Endodermal cell (in vitro differentiated cells): ENCODE results near the gene GRIN2C. TPM values are rescaled to one million over a fixed set of nuclear protein-coding genes. Genes with fewer than 3 reads are reported as not detected.

Experiments used
- DNase-seq: peaks from one replicate; pipeline ENCODE4 v3.0.0-alpha.2; 2017
- H3K27ac ChIP-seq: 2 replicates; pipeline ENCODE4 v1.5.1; 2013; ENCODE audit warnings: mild to moderate bottlenecking, low read depth, low read length, moderate library complexity
- H3K27me3 ChIP-seq: 2 replicates; pipeline ENCODE4 v1.6.1; 2013; ENCODE audit warnings: mild to moderate bottlenecking, low read length, moderate library complexity; ENCODE audit not compliant: insufficient read depth, control insufficient read depth, poor library complexity, severe bottlenecking
- H3K36me3 ChIP-seq: 2 replicates; pipeline ENCODE4 v1.7.0; 2013; ENCODE audit warnings: mild to moderate bottlenecking, low read length, moderate library complexity; ENCODE audit not compliant: control insufficient read depth, insufficient read depth
- H3K4me1 ChIP-seq: one replicate; pipeline ENCODE4 v1.7.0; 2013; ENCODE audit warnings: low read length; ENCODE audit not compliant: control insufficient read depth, insufficient read depth
- H3K4me3 ChIP-seq: 2 replicates; pipeline ENCODE4 v1.5.1; 2013; ENCODE audit warnings: mild to moderate bottlenecking, low read length, moderate library complexity
- H3K9ac ChIP-seq: 2 replicates; pipeline ENCODE4 v1.6.1; 2013; ENCODE audit warnings: mild to moderate bottlenecking, low read length, moderate library complexity; ENCODE audit not compliant: poor library complexity, severe bottlenecking; ENCODE audit errors: extremely low read depth
- H3K9me3 ChIP-seq: 2 replicates; pipeline ENCODE4 v1.6.1; 2013; ENCODE audit warnings: mild to moderate bottlenecking, low read length, moderate library complexity; ENCODE audit not compliant: control insufficient read depth
- H3K27ac Mint-ChIP-seq: 2 replicates; pipeline ENCODE4 v1.8.0; 2020; ENCODE audit warnings: mixed read lengths
- H3K27me3 Mint-ChIP-seq: 2 replicates; pipeline ENCODE4 v1.8.0; 2021; ENCODE audit warnings: mild to moderate bottlenecking, mixed read lengths; ENCODE audit not compliant: insufficient read depth
- H3K36me3 Mint-ChIP-seq: 2 replicates; pipeline ENCODE4 v1.8.0; 2020; ENCODE audit warnings: low read depth, mixed read lengths
- H3K4me1 Mint-ChIP-seq: 2 replicates; pipeline ENCODE4 v1.8.0; 2020; ENCODE audit warnings: mixed read lengths
- H3K4me3 Mint-ChIP-seq: 2 replicates; pipeline ENCODE4 v1.8.0; 2020; ENCODE audit warnings: mild to moderate bottlenecking, moderate library complexity, mixed read lengths
- H3K9me3 Mint-ChIP-seq: 2 replicates; pipeline ENCODE4 v1.8.0; 2020; ENCODE audit warnings: mild to moderate bottlenecking, mixed read lengths
- WGBS, 2 experiments: methylation state at CpG; one replicate each; pipeline versions ENCODE4 v1.1.5 to v1.1.7; 2013; ENCODE audit warnings: missing lambda C conversion rate in 2 of 2, mixed read lengths in 1 of 2; ENCODE audit not compliant: insufficient coverage in 1 of 2, insufficient read length in 1 of 2; 5-methylcytosine and 5-hydroxymethylcytosine counted together
- total RNA-seq, 2 donors: library from RNA; stranded (reverse); fragmentation: NEBNext Ultra II Directional in 1 of 2; extraction: Animal tissue kit (Norgen Biotek cat#: 25700) in 1 of 2; gene quantifications; 2 replicates in 1 of 2; 3 replicates in 1 of 2; pipeline ENCODE4 v1.2.1, GENCODE V29; 2021
- TF ChIP-seq, protein P1 (sequence below): fragments of 200-600 bp; sonication (generic); conservative IDR thresholded peaks from 2 replicates; pipeline ENCODE4 v1.5.0; 2021; ENCODE audit warnings: antibody characterized with exemption, mild to moderate bottlenecking

Gene GRIN2C
- total RNA-seq, 2 donors from 2014 or later: 0.24 to 0.31 TPM

DNA sequence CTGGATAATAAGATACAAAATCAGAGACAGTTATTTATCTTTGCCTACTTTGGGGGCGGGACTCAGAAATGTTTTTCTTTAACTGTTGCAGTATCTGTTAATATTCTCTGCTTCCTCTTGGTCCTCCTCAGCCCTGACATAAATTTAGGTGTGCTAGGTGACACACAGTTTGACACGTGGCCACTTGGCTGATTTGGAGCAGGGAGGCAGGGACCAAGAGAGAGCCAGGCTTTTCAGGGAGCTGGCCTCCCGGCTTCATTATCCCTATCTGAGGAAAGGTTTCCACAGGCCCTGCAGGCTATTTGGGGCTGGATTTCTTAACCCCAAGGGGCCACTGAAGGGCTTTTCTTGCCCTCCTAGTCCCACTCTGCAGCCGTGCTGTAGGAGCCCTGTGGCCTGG is 63.5 kb downstream of the GRIN2C start:
- no peaks in the 10 kb centered on the region for H3K9me3 Mint-ChIP-seq
- H3K9me3 ChIP-seq: no peaks in the 10 kb centered on the region
- no peaks in the 10 kb centered on the region for H3K27me3 ChIP-seq
- H3K4me3 ChIP-seq: no peak overlapping the region
- H3K9ac ChIP-seq: no peak overlapping the region
- peaks cover 83% of the 10 kb centered on the region for H3K36me3 ChIP-seq
- H3K27ac ChIP-seq: no peak overlapping the region
- H3K27ac Mint-ChIP-seq: no peak overlapping the region
- no peaks in the 10 kb centered on the region for H3K4me1 ChIP-seq
- no peak overlapping the region for H3K4me3 Mint-ChIP-seq
- DNase-seq: no peak
- H3K4me1 Mint-ChIP-seq: peaks cover 3% of the 10 kb centered on the region
- no peaks in the 10 kb centered on the region for H3K27me3 Mint-ChIP-seq
- TF ChIP-seq, protein P1, sequence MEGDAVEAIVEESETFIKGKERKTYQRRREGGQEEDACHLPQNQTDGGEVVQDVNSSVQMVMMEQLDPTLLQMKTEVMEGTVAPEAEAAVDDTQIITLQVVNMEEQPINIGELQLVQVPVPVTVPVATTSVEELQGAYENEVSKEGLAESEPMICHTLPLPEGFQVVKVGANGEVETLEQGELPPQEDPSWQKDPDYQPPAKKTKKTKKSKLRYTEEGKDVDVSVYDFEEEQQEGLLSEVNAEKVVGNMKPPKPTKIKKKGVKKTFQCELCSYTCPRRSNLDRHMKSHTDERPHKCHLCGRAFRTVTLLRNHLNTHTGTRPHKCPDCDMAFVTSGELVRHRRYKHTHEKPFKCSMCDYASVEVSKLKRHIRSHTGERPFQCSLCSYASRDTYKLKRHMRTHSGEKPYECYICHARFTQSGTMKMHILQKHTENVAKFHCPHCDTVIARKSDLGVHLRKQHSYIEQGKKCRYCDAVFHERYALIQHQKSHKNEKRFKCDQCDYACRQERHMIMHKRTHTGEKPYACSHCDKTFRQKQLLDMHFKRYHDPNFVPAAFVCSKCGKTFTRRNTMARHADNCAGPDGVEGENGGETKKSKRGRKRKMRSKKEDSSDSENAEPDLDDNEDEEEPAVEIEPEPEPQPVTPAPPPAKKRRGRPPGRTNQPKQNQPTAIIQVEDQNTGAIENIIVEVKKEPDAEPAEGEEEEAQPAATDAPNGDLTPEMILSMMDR: no peak
- peaks cover 64% of the 10 kb centered on the region for H3K36me3 Mint-ChIP-seq
- 89 to 91% methylated on average over 4 of the region's 4 CpGs for WGBS, 2 experiments

DNA sequence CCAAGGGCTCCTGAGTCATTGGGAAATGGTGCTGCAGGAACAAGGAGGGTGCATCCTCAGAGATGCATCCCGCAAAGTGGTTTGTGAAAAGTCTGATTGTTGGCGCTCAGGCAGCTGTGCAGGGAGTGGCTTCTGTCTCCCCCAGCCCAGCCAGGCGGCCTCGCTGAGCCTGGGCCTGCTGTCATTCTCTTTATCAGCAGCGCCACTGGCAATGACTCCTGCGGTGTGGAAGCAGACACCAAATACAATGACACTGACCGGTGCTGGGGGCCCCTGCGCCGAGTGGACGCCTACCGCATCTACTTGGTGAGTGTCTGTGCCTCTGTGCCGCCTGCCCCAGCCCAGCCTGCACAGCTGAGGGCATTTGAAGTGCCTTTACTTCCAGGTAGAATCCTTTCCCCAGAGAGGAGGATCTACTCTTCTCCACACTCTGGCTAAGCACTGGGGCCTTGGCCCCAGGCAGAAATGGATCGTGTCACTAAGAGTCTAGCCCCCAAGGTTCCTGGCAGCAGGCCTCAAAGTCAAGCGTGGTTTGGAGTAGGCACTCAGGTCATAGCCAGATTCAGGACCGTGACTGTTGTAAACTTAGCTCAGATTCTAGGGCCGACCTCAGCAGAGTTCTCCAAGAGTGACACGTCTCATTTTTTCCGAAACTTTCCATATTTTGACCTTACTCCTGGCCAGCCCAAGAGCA is 64.2 kb downstream of the GRIN2C start:
- no peaks in the 10 kb centered on the region for H3K9me3 Mint-ChIP-seq
- no peaks in the 10 kb centered on the region for H3K27me3 Mint-ChIP-seq
- Histone ChIP-seq H3K4me3 (no peak overlapping the region), H3K27ac (no peak overlapping the region), H3K9ac (no peak overlapping the region), H3K36me3 (peaks cover 82% of the 10 kb centered on the region), H3K9me3 (no peaks in the 10 kb centered on the region), H3K27me3 (no peaks in the 10 kb centered on the region), H3K4me1 (no peaks in the 10 kb centered on the region)
- H3K36me3 Mint-ChIP-seq: peaks cover 67% of the 10 kb centered on the region
- TF ChIP-seq, protein P1: no peak
- no peak overlapping the region for H3K4me3 Mint-ChIP-seq
- H3K4me1 Mint-ChIP-seq: peaks cover 3% of the 10 kb centered on the region
- DNase-seq: no peak
- 91 to 93% methylated on average over 15 to 18 of the region's 18 CpGs for WGBS, 2 experiments
- H3K27ac Mint-ChIP-seq: no peak overlapping the region

DNA sequence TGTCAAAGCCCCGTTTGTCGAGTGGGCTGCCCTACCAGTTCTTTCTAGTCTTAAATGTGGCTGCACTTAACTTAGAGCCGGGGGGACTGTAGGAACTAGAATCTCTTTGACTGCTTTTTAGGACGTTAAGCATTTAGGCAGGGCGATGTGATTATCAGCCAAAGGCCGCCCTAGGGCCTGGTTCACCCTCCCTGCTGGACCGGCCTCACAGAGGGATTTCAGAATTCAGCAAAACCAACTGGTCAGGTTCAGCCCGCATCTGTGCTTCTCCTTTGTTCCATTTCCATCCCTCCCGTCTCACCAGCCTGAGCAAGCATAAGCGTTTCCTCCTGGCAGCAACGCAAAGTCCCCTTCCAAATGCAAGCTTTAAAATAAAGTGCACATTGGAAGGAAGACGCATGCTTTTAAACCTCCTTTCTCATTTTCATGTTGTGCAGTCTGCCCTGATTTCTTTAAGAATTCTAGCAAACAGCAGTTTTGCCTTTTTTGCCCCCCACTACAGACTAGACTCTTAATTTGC is 67.0 kb downstream of the GRIN2C start:
- 92% methylated on average over 12 of the region's 12 CpGs for WGBS, 2 experiments
- TF ChIP-seq, protein P1: no peak
- Histone ChIP-seq H3K36me3 (peaks cover 72% of the 10 kb centered on the region), H3K9me3 (no peaks in the 10 kb centered on the region), H3K27ac (no peak overlapping the region), H3K9ac (no peak overlapping the region), H3K4me3 (no peak overlapping the region), H3K27me3 (no peaks in the 10 kb centered on the region), H3K4me1 (no peaks in the 10 kb centered on the region)
- Mint-ChIP-seq H3K36me3 (peaks cover 63% of the 10 kb centered on the region), H3K4me3 (no peak overlapping the region), H3K27me3 (no peaks in the 10 kb centered on the region), H3K4me1 (peaks cover 3% of the 10 kb centered on the region), H3K27ac (no peak overlapping the region), H3K9me3 (no peaks in the 10 kb centered on the region)
- DNase-seq: no peak

Other genes with a start within 250 kb of the GRIN2C start
- 1 to 10 TPM in 1 of 2 donors, under 1 TPM in 1; 0.75 to 1.5 TPM for gene CD300E, start 236.1 kb downstream of the GRIN2C start, total RNA-seq
- not detected for gene CD300LF, start 147.0 kb downstream of the GRIN2C start, total RNA-seq
- 1 to 10 TPM; 6.8 to 8.4 TPM for gene RAB37, start 122.6 kb downstream of the GRIN2C start, total RNA-seq
- 100 to 1,000 TPM; 116 to 138 TPM for gene NHERF1, start 111.3 kb downstream of the GRIN2C start, total RNA-seq
- 10 to 100 TPM; 58.3 to 77.3 TPM for gene NAT9, start 83.5 kb downstream of the GRIN2C start, total RNA-seq
- gene FDXR, start 13.1 kb upstream of the GRIN2C start, total RNA-seq: 10 to 100 TPM; 17.3 to 19.4 TPM
- 1 to 10 TPM; 4.7 to 5.7 TPM for gene FADS6, start 33.7 kb upstream of the GRIN2C start, total RNA-seq
- gene USH1G, start 63.4 kb upstream of the GRIN2C start, total RNA-seq: under 1 TPM; 0.11 to 0.13 TPM
- not detected for gene OTOP2, start 64.4 kb upstream of the GRIN2C start, total RNA-seq
- not detected for gene OTOP3, start 76.0 kb upstream of the GRIN2C start, total RNA-seq
- gene HID1, start 112.9 kb upstream of the GRIN2C start, total RNA-seq: 10 to 100 TPM in 1 of 2 donors, 1 to 10 TPM in 1; 7.6 to 11.4 TPM
- 10 to 100 TPM; 20.4 to 23.6 TPM for gene CDR2L, start 127.7 kb upstream of the GRIN2C start, total RNA-seq
- 10 to 100 TPM; 29.7 to 30.1 TPM for gene MRPL58, start 152.8 kb upstream of the GRIN2C start, total RNA-seq
- 100 to 1,000 TPM; 244 to 295 TPM for gene ATP5PD, start 187.1 kb upstream of the GRIN2C start, total RNA-seq
- 10 to 100 TPM; 27.7 to 32.8 TPM for gene KCTD2, start 187.3 kb upstream of the GRIN2C start, total RNA-seq
- gene SLC16A5, start 228.1 kb upstream of the GRIN2C start, total RNA-seq: 10 to 100 TPM; 28.8 to 54.0 TPM